CD4-positive, alpha-beta T cell (primary cell): Measurements from ENCODE around the gene TAP2. TPM values are rescaled to one million over a fixed set of nuclear protein-coding genes. Genes with fewer than 3 reads are reported as not detected.

Source experiments
- ATAC-seq: fragments of 200-7000 bp; cut with Tn5 transposase; one replicate; pipeline ENCODE4 v1.10.0; 2022; ENCODE audit warnings: mild to moderate bottlenecking; ENCODE audit not compliant: poor library complexity
- CTCF ChIA-PET: fragments of 350-600 bp; sonication (Branson Sonifier 250); formaldehyde crosslinking; loops from one replicate; lab custom pipeline; 2021; ENCODE audit warnings: antibody characterized with exemption, inconsistent platforms; lab: Charles Lee
- POLR2A ChIA-PET: fragments of 350-600 bp; sonication (Branson Sonifier 250); formaldehyde crosslinking; loops from one replicate; lab custom pipeline; 2021; ENCODE audit warnings: antibody characterized with exemption, inconsistent platforms; lab: Charles Lee
- DNase-seq, 14 experiments: peaks; one replicate each; pipeline ENCODE4 v3.0.0-alpha.2; 2013 to 2020; ENCODE audit warnings: mixed read lengths in 2 of 14
- H3K27ac ChIP-seq, 2 donors: one replicate each; pipeline versions ENCODE4 v1.5.1 to v1.7.0; 2013; ENCODE audit warnings: low read length in 2 of 2, low read depth in 1 of 2, mild to moderate bottlenecking in 1 of 2
- H3K27me3 ChIP-seq, 2 experiments: 1 replicate in 1 of 2; 2 replicates in 1 of 2; pipeline versions ENCODE4 v1.6.1 to v1.7.0; 2013; ENCODE audit warnings: low read length in 2 of 2, control low read depth in 1 of 2, mild to moderate bottlenecking in 1 of 2, moderate library complexity in 1 of 2; ENCODE audit not compliant: insufficient read depth in 2 of 2, control insufficient read depth in 1 of 2
- H3K36me3 ChIP-seq: one replicate; pipeline ENCODE4 v1.6.1; 2013; ENCODE audit warnings: low read length, control low read depth; ENCODE audit not compliant: insufficient read depth
- H3K4me1 ChIP-seq: one replicate; pipeline ENCODE4 v1.6.1; 2013; ENCODE audit warnings: low read length, control low read depth; ENCODE audit not compliant: insufficient read depth
- H3K4me3 ChIP-seq: one replicate; pipeline ENCODE4 v1.5.1; 2013; ENCODE audit warnings: mild to moderate bottlenecking, low read length, moderate library complexity
- H3K9me3 ChIP-seq, 2 experiments: 1 replicate in 1 of 2; 2 replicates in 1 of 2; pipeline versions ENCODE4 v1.6.1 to v1.7.0; 2013; ENCODE audit warnings: low read length in 2 of 2, mild to moderate bottlenecking in 2 of 2, control low read depth in 1 of 2, moderate library complexity in 1 of 2; ENCODE audit not compliant: control insufficient read depth in 1 of 2, insufficient read depth in 1 of 2
- H3K27ac Mint-ChIP-seq: one replicate; pipeline ENCODE4 v1.8.0; 2020; ENCODE audit warnings: mixed read lengths
- H3K27me3 Mint-ChIP-seq: one replicate; pipeline ENCODE4 v1.8.0; 2021; ENCODE audit warnings: mixed read lengths
- H3K36me3 Mint-ChIP-seq: one replicate; pipeline ENCODE4 v1.8.0; 2021; ENCODE audit warnings: low read depth, mixed read lengths
- H3K4me1 Mint-ChIP-seq: one replicate; pipeline ENCODE4 v1.8.0; 2021; ENCODE audit warnings: low read depth, mixed read lengths
- H3K4me3 Mint-ChIP-seq: one replicate; pipeline ENCODE4 v1.8.0; 2020; ENCODE audit warnings: mild to moderate bottlenecking, mixed read lengths
- H3K9me3 Mint-ChIP-seq: one replicate; pipeline ENCODE4 v1.8.0; 2020; ENCODE audit warnings: mixed read lengths
- CTCF ChIP-seq: fragments of 200-600 bp; IDR thresholded peaks from one replicate; pipeline ENCODE4 v1.8.0; 2022; ENCODE audit warnings: antibody characterized with exemption, mild to moderate bottlenecking
- intact Hi-C, 2 experiments: fragments of 100-400 bp; cut with DNase I in 1 of 2; cut with micrococcal nuclease in 1 of 2; formaldehyde crosslinking; loops; one replicate each; pipeline versions ENCODE4 v1.15.1 to v1.9.0; 2023 to 2025; cut with DNase I, micrococcal nuclease
- total RNA-seq, 174 experiments: library from RNA in 2 of 174; stranded (reverse) in 2 of 174; gene quantifications; one replicate each; pipeline ENCODE4 v1.2.3 and lab custom pipeline; 2021 to 2026

TAP2 gene
- total RNA-seq, 2 experiments from 2014 or later, result 165 to 171 TPM

GRCh38 chr6:32819729-32820128, 18.8 kb downstream of the TAP2 start:
- ATAC-seq, result no peak
- CTCF ChIA-PET, result interaction anchor here (1.1 to 2.0 kb wide), 2 partner anchors 11 to 19 kb away, joined by 3 to 7 read pairs; partner anchors contain the start of gene TAP2

GRCh38 chr6:32818867-32819266, 19.7 kb downstream of the TAP2 start:
- POLR2A ChIA-PET, result no interaction called here

More at GRCh38 chr6:32819729-32820128, 18.8 kb downstream of the TAP2 start:
- H3K27me3 Mint-ChIP-seq, result no peaks in the 10 kb centered on the region
- no peaks in the 10 kb centered on the region for H3K36me3 Mint-ChIP-seq
- no peak for TF ChIP-seq CTCF
- no peak overlapping the region for H3K27ac Mint-ChIP-seq
- no peaks in the 10 kb centered on the region for H3K4me1 Mint-ChIP-seq
- H3K36me3 ChIP-seq, result no peaks in the 10 kb centered on the region
- no peaks in the 10 kb centered on the region for H3K4me1 ChIP-seq
- intact Hi-C loops, result no loop called here
- POLR2A ChIA-PET, result no interaction called here
- no peaks in the 10 kb centered on the region for H3K9me3 ChIP-seq
- H3K9me3 Mint-ChIP-seq, result no peaks in the 10 kb centered on the region
- H3K27ac ChIP-seq, result no peak overlapping the region
- H3K27me3 ChIP-seq, result no peaks in the 10 kb centered on the region
- DNase-seq, result no peak
- no peak overlapping the region for H3K4me3 ChIP-seq
- H3K4me3 Mint-ChIP-seq, result no peak overlapping the region

GRCh38 chr6:32816746-32817204, 21.8 kb downstream of the TAP2 start, which contains the start of gene HLA-DOB:
HLA-DOB (minus strand) TSS chr6:32817002; CDS start chr6:32816951, 51 bp downstream.
- H3K4me3 Mint-ChIP-seq, result no peak within 1 kb of the TSS

More at GRCh38 chr6:32818867-32819266, 19.7 kb downstream of the TAP2 start:
- Histone ChIP-seq H3K4me3 (no peak overlapping the region), H3K27me3 (no peaks in the 10 kb centered on the region), H3K36me3 (no peaks in the 10 kb centered on the region), H3K27ac (no peak overlapping the region), H3K9me3 (no peaks in the 10 kb centered on the region), H3K4me1 (no peaks in the 10 kb centered on the region)
- intact Hi-C loops, result no loop called here
- DNase-seq (no peak), ATAC-seq (no peak)
- CTCF ChIA-PET, result no interaction called here
- Mint-ChIP-seq H3K4me1 (no peaks in the 10 kb centered on the region), H3K36me3 (no peaks in the 10 kb centered on the region), H3K9me3 (no peaks in the 10 kb centered on the region), H3K27ac (no peak overlapping the region), H3K4me3 (no peak overlapping the region), H3K27me3 (no peaks in the 10 kb centered on the region)
- TF ChIP-seq CTCF, result no peak

More at GRCh38 chr6:32816746-32817204, 21.8 kb downstream of the TAP2 start, which contains the start of gene HLA-DOB:
- no peaks in the 10 kb centered on the region for H3K27me3 Mint-ChIP-seq
- H3K9me3 Mint-ChIP-seq, result no peaks in the 10 kb centered on the region
- no peaks in the 10 kb centered on the region for H3K36me3 ChIP-seq
- no peak within 1 kb of the TSS for H3K27ac Mint-ChIP-seq
- no peaks in the 10 kb centered on the region for H3K4me1 ChIP-seq
- ChIA-PET POLR2A (no interaction called here), CTCF (no interaction called here)
- ATAC-seq, result peak; percentile 80
- no peaks in the 10 kb centered on the region for H3K27me3 ChIP-seq
- DNase-seq, result peak in 3 of 14 experiments; percentile 35 to 62 (median 59)
- no peak within 1 kb of the TSS for H3K4me3 ChIP-seq
- H3K9me3 ChIP-seq, result no peaks in the 10 kb centered on the region
- no peaks in the 10 kb centered on the region for H3K36me3 Mint-ChIP-seq
- intact Hi-C loops, result no loop called here
- no peaks in the 10 kb centered on the region for H3K4me1 Mint-ChIP-seq
- no peak for TF ChIP-seq CTCF
- no peak within 1 kb of the TSS for H3K27ac ChIP-seq
